T47D (cell line): Measurements from ENCODE around the gene AQR.
"Not testable (repeated sequence)": the region's sequence is repeated elsewhere in the genome, so short reads cannot be mapped to it uniquely, and the experiment has no call there.

Experiments
- DNase-seq, 2 experiments: peaks; one replicate each; pipeline versions ENCODE4 v3.0.0 to v3.0.0-alpha.2; 2011 to 2012; ENCODE audit warnings: low read depth in 1 of 2, low spot score in 1 of 2
- JUND ChIP-seq: IDR thresholded peaks from 2 replicates; pipeline ENCODE4 v1.6.1; 2012; ENCODE audit warnings: low read depth
- in situ Hi-C: cut with HindIII; loops from 2 replicates; pipeline ENCODE4 v1.10.0; 2016; ENCODE audit warnings: low sequenced_read_pairs, low pct_unique_long_range_greater_than_20kb

AQR gene

GRCh38 chr15:34986771-34987480 is 17.4 kb upstream of the AQR start:
- no peak for DNase-seq
- in situ Hi-C loops, result no loop called here
- no peak for TF ChIP-seq JUND

GRCh38 chr15:34986326-34986725 is 16.8 kb upstream of the AQR start:
- DNase-seq, result no peak
- TF ChIP-seq JUND, result no peak
- in situ Hi-C loops, result no loop called here

DNA sequence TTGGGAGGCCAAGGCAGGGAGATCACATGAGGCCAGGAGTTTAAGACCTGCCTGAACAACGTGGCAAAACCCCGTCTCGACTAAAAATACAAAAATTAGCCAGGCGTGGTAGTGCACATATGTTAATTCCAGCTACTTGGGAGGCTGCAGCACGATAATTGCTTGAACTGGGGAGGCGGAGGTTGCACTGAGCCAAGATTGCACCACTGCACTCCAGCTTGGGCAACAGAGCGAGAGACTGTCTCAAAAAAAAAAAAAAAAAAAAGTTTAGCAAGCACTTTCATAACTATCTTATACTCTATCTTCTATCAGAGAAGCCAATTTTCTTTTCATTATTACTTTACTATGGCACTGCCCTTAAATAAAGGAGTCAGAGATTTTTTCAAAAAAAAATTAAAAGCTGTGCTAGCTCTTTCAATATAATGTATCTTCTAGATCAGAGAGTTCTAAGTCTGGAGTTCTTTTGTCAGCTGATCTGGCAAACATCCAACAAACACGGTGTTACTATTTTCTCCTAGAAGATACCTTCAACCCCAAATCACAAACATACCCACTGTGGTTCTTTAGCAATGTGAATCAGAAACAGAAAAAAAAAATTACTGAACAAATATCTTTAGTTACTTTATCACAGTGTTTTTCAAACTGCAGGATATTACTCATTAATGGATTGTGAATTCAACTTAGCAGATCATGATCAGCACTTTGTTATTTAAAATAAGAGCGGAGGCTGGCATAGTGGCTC is 15.5 kb upstream of the AQR start:
- in situ Hi-C loops, result no loop called here
- no peak for TF ChIP-seq JUND
- no peak for DNase-seq

DNA sequence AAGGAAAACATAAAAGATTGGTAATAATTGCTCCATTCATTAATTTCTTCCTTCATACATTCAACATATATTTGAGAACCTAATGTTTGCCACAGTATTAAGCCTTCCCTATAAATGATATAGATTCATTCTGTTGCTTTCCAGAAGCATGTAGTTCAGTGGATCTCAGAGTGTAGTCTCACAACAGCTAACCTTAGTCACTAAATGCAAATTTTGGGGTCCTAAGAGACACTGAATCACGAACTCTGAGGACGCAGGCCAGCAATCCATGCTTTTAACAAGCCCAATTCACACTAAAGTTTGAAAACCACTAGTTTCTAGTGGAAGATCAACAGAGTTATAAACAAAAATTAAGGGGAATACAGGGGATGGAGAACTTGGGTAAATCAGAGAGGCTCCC is 7.2 kb upstream of the AQR start:
- no peak for DNase-seq
- in situ Hi-C loops, result no loop called here
- no peak for TF ChIP-seq JUND

- in situ Hi-C loops, result no loop called here
- TF ChIP-seq JUND, result no peak
- no peak for DNase-seq
Measured at GRCh38 chr15:34976073-34976472, 6.5 kb upstream of the AQR start.

GRCh38 chr15:34973512-34973911 is 4.0 kb upstream of the AQR start:
- in situ Hi-C loops, result no loop called here
- no peak for TF ChIP-seq JUND
- no peak for DNase-seq

DNA sequence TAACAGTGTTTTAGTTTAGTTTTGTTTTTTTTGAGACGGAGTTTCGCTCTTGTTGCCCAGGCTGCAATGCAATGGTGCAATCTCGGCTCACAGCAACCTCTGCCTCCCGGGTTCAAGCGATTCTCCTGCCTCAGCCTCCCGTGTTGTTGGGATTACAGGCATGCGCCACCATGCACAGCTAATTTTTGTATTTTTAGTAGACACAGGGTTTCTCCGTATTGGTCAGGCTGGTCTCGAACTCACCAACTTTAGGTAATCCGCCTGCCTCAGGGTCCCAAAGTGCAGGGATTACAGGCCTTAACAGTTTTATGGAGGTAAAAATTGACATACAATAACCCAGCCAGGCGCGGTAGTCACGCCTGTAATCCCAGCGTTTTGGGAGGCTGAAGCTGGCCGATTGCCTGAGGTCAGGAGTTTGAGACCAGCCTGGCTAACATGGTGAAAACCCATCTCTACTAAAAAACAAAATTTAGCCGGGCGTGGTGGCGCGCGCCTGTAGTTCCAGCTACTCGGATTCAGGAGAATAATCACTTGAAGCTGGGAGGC is 629 bp upstream of the AQR start:
- in situ Hi-C loops, DNase-seq: not testable (repeated sequence)

GRCh38 chr15:34964277-34964676 is 5.3 kb downstream of the AQR start:
- no peak for TF ChIP-seq JUND
- in situ Hi-C loops, result no loop called here
- DNase-seq, result no peak

GRCh38 chr15:34953851-34954250 is 15.7 kb downstream of the AQR start:
- in situ Hi-C loops, result no loop called here
- TF ChIP-seq JUND, result no peak
- DNase-seq, result no peak

- TF ChIP-seq JUND, result no peak
- DNase-seq, result no peak
- in situ Hi-C loops, result no loop called here
Measured at GRCh38 chr15:34952481-34952880, 17.1 kb downstream of the AQR start.

GRCh38 chr15:34951993-34952392 is 17.5 kb downstream of the AQR start:
- no peak for TF ChIP-seq JUND
- in situ Hi-C loops, result no loop called here

GRCh38 chr15:34944936-34945335 is 24.6 kb downstream of the AQR start:
- DNase-seq, result no peak
- in situ Hi-C loops, result no loop called here
- no peak for TF ChIP-seq JUND

More at GRCh38 chr15:34951993-34952392, 17.5 kb downstream of the AQR start:
- no peak for DNase-seq

DNA sequence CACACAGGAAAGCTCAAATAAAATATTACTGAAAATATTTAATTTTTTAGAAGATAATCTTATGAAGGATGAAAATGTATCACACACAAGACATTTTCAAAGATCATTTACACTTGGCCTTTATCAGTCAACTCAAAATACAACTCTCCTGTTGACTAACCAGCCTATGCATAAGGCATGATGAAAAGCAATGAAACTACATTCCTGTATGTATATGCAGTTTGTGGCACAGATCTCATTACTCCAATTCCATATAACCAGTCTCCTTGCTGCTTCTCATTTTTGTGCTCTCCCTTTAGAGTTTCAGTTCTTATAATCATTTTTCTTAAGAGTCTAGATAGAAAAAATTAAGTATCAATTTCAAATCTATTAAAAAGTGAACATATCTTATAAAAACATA is 25.8 kb downstream of the AQR start:
- no peak for TF ChIP-seq JUND
- in situ Hi-C loops, result no loop called here
- DNase-seq, result no peak

DNA sequence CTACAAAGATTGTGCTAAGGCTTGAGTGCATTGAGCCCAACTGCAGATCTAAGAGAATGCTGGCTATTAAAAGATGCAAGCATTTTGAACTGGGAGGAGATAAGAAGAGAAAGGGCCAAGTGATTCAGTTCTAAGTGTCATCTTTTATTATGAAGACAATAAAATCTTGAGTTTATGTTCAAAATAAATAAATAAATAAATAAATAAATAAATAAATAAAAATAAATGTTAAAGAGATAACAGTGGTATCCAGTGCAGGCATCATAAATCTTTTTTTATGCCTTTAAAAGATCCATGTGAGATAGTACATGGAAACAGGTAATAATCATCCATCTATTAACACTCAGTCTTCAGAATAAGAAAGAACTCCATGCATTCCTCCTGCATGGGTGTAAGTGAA is 26.3 kb downstream of the AQR start:
- in situ Hi-C loops, DNase-seq: not testable (repeated sequence)
